Jurkat, Clone E6-1 (cell line): ENCODE data around the gene PDGFD.

Experiments used
- DNase-seq: peaks from one replicate; pipeline ENCODE4 v3.0.0-alpha.2; 2011; ENCODE audit warnings: low read depth, low spot score
- H3K4me3 ChIP-seq: 2 replicates; pipeline ENCODE4 v1.5.1; 2011; ENCODE audit warnings: mild to moderate bottlenecking, low read length, control low read depth, moderate library complexity

PDGFD gene

GRCh38 chr11:103942646-103943045, 221.3 kb downstream of the PDGFD start:
- H3K4me3 ChIP-seq, result no peak overlapping the region
- DNase-seq, result no peak

GRCh38 chr11:103940551-103940950, 223.4 kb downstream of the PDGFD start:
- H3K4me3 ChIP-seq, result no peak overlapping the region
- DNase-seq, result no peak

GRCh38 chr11:103939694-103940093, 224.3 kb downstream of the PDGFD start:
- no peak overlapping the region for H3K4me3 ChIP-seq
- DNase-seq, result no peak

GRCh38 chr11:103936059-103936458, 227.9 kb downstream of the PDGFD start:
- no peak for DNase-seq
- no peak overlapping the region for H3K4me3 ChIP-seq

GRCh38 chr11:103935219-103935618, 228.7 kb downstream of the PDGFD start:
- no peak for DNase-seq
- no peak overlapping the region for H3K4me3 ChIP-seq

- DNase-seq, result no peak
- H3K4me3 ChIP-seq, result no peak overlapping the region
Observed at GRCh38 chr11:103929170-103929903, 234.6 kb downstream of the PDGFD start.

GRCh38 chr11:103928802-103929161, 235.2 kb downstream of the PDGFD start:
- DNase-seq, result no peak
- H3K4me3 ChIP-seq, result no peak overlapping the region

GRCh38 chr11:103928040-103928801, 235.7 kb downstream of the PDGFD start:
- H3K4me3 ChIP-seq, result no peak overlapping the region
- DNase-seq, result no peak

GRCh38 chr11:103927535-103927934, 236.4 kb downstream of the PDGFD start:
- H3K4me3 ChIP-seq, result no peak overlapping the region
- DNase-seq, result no peak

- DNase-seq, result no peak
Observed at GRCh38 chr11:103926990-103927389, 237.0 kb downstream of the PDGFD start.

GRCh38 chr11:103924166-103925013, 239.6 kb downstream of the PDGFD start:
- H3K4me3 ChIP-seq, result no peak overlapping the region
- DNase-seq, result no peak

More at GRCh38 chr11:103926990-103927389, 237.0 kb downstream of the PDGFD start:
- H3K4me3 ChIP-seq, result no peak overlapping the region

GRCh38 chr11:103923451-103923931, 240.5 kb downstream of the PDGFD start:
- no peak for DNase-seq
- H3K4me3 ChIP-seq, result no peak overlapping the region

- no peak for DNase-seq
Observed at GRCh38 chr11:103920933-103921332, 243.0 kb downstream of the PDGFD start.

GRCh38 chr11:103920449-103920848, 243.5 kb downstream of the PDGFD start:
- no peak overlapping the region for H3K4me3 ChIP-seq
- no peak for DNase-seq

More at GRCh38 chr11:103920933-103921332, 243.0 kb downstream of the PDGFD start:
- no peak overlapping the region for H3K4me3 ChIP-seq

- no peak overlapping the region for H3K4me3 ChIP-seq
- DNase-seq, result no peak
Observed at GRCh38 chr11:103910721-103911120, 253.2 kb downstream of the PDGFD start.

- DNase-seq, result no peak
- no peak overlapping the region for H3K4me3 ChIP-seq
Observed at GRCh38 chr11:103907548-103908455, 256.1 kb downstream of the PDGFD start.

GRCh38 chr11:103907136-103907535, 256.8 kb downstream of the PDGFD start:
- H3K4me3 ChIP-seq, result no peak overlapping the region
- no peak for DNase-seq

- no peak overlapping the region for H3K4me3 ChIP-seq
- DNase-seq, result no peak
Observed at GRCh38 chr11:103906291-103906867, 257.6 kb downstream of the PDGFD start.
